Measurements from ENCODE around the gene HOPX.

The HOPX gene

GRCh38 chr4:56686537-56687231, 5.6 kb upstream of the HOPX start:
- Mint-ChIP-seq H3K27ac (peak overlapping the region; percentile 13), H3K4me1 (peaks cover 33% of the 10 kb centered on the region), H3K9me3 (no peaks in the 10 kb centered on the region), H3K4me3 (no peak overlapping the region), H3K36me3 (ENCODE audit: low read depth) (no peaks in the 10 kb centered on the region), H3K27me3 (ENCODE audit: low read depth, poor library complexity) (peaks cover 6% of the 10 kb centered on the region)
- TF ChIP-seq, protein P1, sequence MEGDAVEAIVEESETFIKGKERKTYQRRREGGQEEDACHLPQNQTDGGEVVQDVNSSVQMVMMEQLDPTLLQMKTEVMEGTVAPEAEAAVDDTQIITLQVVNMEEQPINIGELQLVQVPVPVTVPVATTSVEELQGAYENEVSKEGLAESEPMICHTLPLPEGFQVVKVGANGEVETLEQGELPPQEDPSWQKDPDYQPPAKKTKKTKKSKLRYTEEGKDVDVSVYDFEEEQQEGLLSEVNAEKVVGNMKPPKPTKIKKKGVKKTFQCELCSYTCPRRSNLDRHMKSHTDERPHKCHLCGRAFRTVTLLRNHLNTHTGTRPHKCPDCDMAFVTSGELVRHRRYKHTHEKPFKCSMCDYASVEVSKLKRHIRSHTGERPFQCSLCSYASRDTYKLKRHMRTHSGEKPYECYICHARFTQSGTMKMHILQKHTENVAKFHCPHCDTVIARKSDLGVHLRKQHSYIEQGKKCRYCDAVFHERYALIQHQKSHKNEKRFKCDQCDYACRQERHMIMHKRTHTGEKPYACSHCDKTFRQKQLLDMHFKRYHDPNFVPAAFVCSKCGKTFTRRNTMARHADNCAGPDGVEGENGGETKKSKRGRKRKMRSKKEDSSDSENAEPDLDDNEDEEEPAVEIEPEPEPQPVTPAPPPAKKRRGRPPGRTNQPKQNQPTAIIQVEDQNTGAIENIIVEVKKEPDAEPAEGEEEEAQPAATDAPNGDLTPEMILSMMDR (IDR thresholded peaks at IDR 0.05) = no peak
- no peak for DNase-seq

- Mint-ChIP-seq H3K27ac (no peak overlapping the region), H3K27me3 (ENCODE audit: low read depth, poor library complexity) (peaks cover 2% of the 10 kb centered on the region), H3K9me3 (no peaks in the 10 kb centered on the region), H3K36me3 (ENCODE audit: low read depth) (no peaks in the 10 kb centered on the region), H3K4me1 (peaks cover 39% of the 10 kb centered on the region), H3K4me3 (no peak overlapping the region)
- TF ChIP-seq, protein P1 (IDR thresholded peaks at IDR 0.05) = no peak
- DNase-seq = no peak
Observed at GRCh38 chr4:56684320-56685050, 3.4 kb upstream of the HOPX start.

DNA sequence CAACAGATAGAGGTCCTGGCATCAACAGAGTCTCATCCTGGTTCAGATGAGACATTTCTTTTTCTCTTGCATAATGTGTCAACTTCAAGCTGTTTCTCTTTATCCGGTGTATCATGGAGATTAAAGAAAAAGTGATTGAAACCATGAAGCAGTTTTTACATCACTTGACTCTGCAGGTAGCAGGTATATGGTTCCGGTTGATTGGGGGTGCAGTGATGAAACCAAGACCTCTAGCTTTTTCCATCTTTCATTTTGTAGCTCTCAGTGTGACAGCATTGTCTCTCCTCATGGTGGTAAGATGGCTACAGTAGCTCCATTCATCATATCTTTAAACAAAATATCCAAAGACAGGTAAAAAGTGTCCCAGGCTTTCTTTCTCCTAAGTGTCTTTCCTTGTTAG, 2.4 kb upstream of the HOPX start:
- H3K36me3 Mint-ChIP-seq (ENCODE audit: low read depth) = no peaks in the 10 kb centered on the region
- no peak overlapping the region for H3K27ac Mint-ChIP-seq
- H3K27me3 Mint-ChIP-seq (ENCODE audit: low read depth, poor library complexity) = peaks cover 6% of the 10 kb centered on the region
- TF ChIP-seq, protein P1 (IDR thresholded peaks at IDR 0.05) = no peak
- H3K9me3 Mint-ChIP-seq = no peaks in the 10 kb centered on the region
- H3K4me1 Mint-ChIP-seq = peaks cover 39% of the 10 kb centered on the region
- DNase-seq = no peak
- H3K4me3 Mint-ChIP-seq = no peak overlapping the region

DNA sequence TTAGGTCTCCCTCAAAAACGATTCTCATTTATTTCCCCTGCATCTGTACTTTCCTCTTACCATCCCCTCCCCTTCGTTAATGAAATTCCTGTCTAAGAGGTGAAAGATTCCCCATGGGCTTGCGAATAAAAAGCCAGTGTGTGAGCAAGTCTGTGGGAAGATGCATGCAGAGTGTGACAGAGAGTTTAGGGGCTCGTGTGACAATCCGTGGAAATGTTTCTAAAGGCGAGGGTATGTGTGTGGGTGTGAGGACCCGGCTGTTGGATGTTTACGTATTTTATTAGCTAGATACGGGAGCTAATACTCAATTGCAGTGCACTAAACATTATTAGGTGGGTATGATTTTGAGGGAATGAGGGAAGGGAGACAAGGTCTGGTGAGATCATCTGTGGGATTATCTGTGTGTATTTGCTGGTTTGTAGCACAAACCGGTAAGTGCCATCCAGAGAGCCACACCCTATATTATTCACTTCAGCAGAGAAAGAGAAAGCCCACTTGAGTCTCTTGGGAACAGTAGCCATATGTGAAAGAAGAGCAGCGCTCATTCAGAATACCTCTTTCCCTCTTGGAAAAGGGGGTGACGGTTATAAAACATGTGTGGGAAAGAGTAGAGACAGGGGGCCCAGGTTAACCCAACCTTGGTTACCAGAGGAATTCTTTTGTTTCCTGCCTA, 893 bp upstream of the HOPX start:
- no peaks in the 10 kb centered on the region for H3K9me3 Mint-ChIP-seq
- no peak overlapping the region for H3K27ac Mint-ChIP-seq
- H3K36me3 Mint-ChIP-seq (ENCODE audit: low read depth) = no peaks in the 10 kb centered on the region
- TF ChIP-seq, protein P1 (IDR thresholded peaks at IDR 0.05) = no peak
- peaks cover 32% of the 10 kb centered on the region for H3K4me1 Mint-ChIP-seq
- no peak overlapping the region for H3K4me3 Mint-ChIP-seq
- DNase-seq = no peak
- H3K27me3 Mint-ChIP-seq (ENCODE audit: low read depth, poor library complexity) = peaks cover 10% of the 10 kb centered on the region

DNA sequence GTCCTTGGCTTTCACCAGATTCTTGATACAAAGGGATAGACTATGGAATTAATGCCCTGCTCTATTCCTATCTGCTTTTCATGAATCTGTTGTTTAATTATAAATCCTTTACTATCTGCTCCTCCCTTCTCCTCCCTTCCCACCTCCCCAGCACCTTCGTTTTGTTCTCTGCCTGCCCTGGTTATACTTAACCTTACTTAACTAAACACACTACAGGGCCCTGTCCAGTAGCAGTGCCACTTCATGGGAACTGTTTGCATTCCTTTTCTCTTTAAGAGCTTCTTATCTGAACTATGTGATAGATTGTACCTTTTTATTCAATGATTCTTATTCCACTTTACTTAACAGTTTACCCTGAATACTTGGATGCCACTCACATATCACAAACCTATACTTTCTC, 830 bp downstream of the HOPX start:
- Mint-ChIP-seq H3K9me3 (no peaks in the 10 kb centered on the region), H3K27me3 (ENCODE audit: low read depth, poor library complexity) (peaks cover 7% of the 10 kb centered on the region), H3K36me3 (ENCODE audit: low read depth) (no peaks in the 10 kb centered on the region), H3K27ac (no peak overlapping the region), H3K4me3 (no peak overlapping the region), H3K4me1 (peaks cover 27% of the 10 kb centered on the region)
- TF ChIP-seq, protein P1 (IDR thresholded peaks at IDR 0.05) = no peak
- no peak for DNase-seq

Measured in nephron progenitor cell (in vitro differentiated cells).